GM19468 (cell line): ENCODE data around the gene KCNE5.
"Not testable (repeated sequence)": the region's sequence is repeated elsewhere in the genome, so short reads cannot be mapped to it uniquely, and the experiment has no call there.

Source experiments
- ATAC-seq: cut with Tn5 transposase; IDR thresholded peaks from one replicate; pipeline ENCODE4 v1.9.1; 2021; ENCODE audit warnings: mild to moderate bottlenecking, moderate library complexity, moderate number of reproducible peaks; ENCODE audit not compliant: unreplicated experiment; ENCODE audit errors: extremely low read depth

Gene KCNE5, protein sequence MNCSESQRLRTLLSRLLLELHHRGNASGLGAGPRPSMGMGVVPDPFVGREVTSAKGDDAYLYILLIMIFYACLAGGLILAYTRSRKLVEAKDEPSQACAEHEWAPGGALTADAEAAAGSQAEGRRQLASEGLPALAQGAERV

DNA sequence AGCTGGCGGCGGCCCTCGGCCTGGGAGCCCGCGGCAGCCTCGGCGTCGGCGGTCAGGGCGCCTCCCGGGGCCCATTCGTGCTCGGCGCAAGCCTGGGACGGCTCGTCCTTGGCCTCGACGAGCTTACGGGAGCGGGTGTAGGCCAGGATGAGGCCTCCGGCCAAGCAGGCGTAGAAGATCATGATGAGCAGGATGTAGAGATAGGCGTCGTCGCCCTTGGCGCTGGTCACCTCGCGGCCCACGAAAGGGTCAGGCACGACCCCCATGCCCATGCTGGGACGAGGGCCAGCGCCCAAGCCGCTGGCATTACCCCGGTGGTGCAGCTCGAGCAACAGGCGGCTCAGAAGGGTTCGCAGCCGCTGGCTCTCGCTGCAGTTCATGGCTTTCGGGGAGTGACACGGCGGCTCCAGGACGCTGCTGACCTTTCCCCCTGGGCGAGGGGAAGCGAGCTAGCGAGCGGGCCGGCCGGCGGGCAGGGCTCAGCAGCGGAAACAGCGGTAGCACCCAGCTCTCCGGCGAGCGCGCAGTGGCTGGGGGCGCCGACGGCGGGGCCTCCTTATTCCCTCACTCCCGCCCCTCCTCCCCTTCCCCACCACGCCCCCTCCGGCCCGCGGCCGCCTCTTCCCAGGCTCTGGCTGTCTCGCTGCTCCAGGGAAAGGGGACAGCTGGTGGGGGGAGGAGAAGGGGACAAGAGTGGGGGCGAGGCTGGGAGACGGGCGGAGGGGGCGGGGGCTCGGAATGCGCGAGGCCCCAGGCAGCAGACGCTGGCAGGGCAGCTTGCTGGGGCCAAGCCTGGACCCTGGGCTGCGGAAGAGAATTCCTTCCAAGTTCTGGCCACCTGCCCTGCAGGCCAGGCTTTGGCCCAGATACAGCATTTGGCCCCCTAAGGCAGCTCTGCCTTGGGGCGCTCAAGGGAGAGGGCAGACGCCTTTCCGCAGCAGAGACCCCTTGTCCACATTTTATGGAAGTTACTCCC lies at the start of gene KCNE5:
TSS of gene KCNE5 (minus strand) at position 532 of the 976 bp plus-strand sequence. CDS start at position 380, 152 bp downstream.
- ATAC-seq = no peak

DNA sequence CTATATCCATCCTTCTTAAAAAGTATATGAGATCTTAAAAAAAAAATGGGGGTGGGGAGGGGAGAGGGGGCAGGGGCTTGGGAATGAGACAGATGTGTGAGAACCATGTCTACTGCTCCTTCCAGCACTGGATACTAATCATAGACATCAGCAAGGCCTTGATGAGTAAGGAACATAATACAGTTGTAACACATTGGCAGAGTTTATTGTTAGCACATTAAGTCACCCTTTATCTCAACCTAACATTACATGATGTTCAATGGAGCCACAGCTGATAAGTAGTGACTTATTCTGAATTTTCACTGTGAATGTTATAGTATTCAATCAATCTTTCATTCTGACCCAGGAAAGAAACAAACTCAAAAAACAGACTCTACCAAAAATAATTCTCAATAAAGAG lies 47.3 kb upstream of the KCNE5 start:
- ATAC-seq = no peak

DNA sequence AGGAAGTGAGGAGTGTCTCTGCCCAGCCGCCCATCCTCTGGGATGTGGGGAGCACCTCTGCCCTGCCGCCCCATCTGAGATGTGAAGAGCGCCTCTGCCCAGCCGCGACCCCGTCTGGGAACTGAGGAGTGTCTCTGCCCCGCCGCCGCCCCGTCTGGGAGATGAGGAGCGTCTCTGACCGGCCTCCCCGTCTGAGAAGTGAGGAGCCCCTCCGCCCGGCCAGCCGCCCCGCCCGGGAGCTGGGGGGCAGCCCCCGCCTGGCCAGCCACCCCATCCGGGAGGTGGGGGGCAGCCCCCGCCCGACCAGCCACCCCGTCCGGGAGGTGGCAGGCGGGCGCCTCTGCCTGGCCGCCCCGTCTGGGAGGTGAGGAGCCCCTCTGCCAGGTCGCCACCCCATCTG lies 46.2 kb upstream of the KCNE5 start:
- ATAC-seq = not testable (repeated sequence)

DNA sequence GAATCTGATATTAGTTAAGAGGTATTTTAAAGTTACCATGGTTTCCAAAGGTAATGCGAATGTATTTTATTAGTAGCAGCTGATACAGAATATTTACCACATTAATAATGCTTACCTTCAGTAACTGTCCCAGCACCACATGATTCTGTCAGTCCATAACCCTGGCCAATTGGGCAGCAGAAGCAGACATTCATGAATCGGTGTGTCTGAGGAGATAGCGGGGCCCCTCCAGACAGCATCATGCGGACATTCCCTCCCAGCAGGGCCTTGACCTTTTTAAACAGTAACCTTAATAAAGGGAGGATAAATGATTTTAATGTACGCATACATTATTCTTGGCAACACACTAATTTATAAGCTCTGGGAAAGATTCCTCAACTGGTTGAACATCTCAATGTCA lies 43.0 kb upstream of the KCNE5 start:
- ATAC-seq = no peak

DNA sequence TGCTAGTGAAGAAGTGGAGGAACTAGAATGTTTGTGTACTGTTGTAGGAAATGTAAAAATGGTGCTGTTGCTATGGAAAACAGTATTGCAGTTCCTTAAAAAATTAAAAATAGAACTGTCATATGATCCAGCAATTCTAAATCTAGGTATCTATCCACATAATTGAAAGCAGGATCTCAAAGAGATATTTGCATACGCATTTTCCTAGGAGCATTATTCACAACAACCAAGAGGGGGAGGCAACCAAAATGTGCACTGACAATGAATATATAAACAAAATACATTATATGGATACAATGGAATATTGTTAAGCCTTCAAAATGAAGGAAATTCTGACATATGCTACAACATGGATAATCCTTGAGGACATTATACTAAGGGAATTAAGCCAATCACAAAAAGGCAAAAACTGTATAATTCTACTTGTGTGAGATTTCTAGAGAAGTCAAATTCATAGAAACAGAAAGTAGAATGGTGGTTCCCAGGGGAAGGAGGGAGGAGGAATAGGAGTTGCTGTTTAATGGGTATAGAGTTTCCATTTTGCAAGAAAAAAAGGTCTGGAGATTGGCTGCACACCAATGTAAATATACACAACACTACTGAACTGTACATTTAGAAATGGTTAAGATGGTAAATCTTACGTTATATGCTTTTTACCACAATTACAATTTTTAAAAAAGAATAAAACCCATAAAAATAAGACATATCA lies 35.6 kb upstream of the KCNE5 start:
- no peak for ATAC-seq

DNA sequence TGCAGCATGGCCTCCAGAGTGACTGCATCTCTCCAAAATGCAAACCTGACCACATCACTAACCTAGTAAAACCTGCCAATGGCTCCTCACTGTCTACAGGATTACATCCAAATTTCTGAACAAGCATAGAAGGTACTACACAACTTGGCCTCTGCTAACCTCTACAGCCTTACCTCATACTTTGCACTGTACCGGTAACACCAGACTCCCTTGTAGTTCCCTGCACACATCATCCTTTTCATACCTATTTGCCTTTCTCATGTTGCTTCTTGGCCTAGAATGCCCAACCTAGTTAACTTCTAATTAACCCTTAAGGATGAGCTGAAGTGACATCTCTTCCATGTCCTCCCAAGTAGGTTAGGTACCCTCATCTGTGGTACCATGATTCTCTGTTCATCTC lies 33.4 kb upstream of the KCNE5 start:
- no peak for ATAC-seq

DNA sequence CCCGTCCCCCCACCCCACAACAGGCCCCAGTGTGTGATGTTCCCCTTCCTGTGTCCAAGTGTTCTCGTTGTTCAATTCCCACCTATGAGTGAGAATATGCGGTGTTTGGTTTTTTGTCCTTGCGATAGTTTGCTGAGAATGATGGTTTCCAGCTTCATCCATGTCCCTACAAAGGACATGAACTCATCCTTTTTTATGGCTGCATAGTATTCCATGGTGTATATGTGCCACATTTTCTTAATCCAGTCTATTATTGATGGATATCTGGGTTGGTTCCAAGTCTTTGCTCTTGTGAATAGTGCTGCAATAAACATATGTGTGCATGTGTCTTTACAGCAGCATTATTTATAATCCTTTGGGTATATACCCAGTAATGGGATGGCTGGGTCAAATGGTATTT lies 32.4 kb upstream of the KCNE5 start:
- ATAC-seq = not testable (repeated sequence)

DNA sequence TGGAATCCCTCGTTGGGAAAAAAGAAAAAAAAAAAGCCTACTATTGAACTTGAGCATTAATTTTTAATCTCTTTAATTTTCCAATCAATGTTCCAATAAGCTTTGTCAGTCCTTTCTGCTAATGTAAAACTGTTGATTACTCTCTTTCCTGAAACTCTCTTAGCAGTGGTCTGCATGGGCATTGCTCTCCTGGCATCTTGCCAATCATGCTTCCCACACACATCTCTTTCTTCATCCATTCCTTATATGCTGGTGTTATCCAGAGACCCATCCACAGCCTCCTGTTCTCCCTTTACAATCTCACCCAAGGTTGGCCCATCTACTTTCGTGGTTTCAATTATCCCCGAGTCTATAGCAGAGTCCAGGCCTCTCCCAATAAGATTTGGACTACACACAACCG lies 31.8 kb upstream of the KCNE5 start:
- no peak for ATAC-seq

DNA sequence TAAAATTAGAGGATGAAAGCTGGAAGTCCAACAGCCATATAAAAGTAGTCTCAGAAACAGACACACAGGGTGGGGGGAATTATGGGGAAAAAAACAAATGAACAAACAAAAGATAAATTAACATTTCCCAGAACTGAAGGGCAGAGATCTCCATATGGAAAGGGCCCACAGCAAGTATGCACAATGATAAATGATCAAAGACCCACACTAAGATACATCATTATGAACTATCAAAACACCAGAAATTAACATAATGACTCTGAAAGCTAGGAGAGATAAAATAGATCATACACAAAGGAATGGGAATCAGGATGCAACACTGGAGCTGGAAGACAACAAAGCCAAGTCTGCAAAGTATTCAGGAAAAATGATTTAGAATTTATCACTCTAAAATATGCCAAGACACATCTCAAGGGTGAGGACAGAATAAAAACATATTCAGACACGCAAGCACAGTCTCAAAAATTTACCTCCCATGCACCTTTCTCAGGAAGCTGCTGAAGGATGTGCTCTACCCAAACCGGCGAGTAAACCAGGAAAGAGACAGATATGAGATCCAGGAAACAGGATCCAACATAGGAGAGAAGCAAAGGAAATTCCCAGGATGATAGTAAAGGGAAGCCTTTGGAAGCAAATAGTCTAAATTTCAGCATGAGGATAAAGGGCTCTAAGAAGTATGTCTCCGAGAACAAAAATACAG lies 30.7 kb upstream of the KCNE5 start:
- ATAC-seq = no peak

DNA sequence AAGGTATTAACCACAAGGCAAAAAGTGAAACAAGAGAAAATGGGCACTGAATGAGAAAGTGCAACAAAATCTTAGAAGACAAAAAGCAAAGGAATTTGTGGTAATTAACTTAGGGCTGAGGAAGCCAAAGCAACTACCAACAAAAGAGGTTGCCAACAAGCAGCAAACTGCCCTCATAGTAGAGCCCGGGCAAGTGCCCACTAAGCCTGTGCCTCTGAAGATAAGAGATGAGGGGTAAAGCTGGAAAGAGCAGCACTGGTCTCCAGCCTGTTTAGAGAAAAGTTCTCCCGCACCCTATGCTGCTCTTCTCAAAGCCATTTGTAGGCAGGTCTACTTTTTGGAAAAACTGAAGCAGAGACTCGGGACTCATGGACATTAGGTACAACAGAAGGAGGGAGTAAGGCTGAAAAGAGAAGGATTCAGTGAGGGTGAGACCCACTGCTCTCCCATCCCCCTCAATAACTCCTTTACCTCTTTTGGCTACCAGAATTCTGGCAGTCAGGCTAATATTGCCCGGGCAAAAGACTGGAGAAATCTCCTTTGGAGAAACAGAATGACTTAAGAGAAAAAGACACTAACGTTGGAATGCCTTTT lies 29.6 kb upstream of the KCNE5 start:
- no peak for ATAC-seq

DNA sequence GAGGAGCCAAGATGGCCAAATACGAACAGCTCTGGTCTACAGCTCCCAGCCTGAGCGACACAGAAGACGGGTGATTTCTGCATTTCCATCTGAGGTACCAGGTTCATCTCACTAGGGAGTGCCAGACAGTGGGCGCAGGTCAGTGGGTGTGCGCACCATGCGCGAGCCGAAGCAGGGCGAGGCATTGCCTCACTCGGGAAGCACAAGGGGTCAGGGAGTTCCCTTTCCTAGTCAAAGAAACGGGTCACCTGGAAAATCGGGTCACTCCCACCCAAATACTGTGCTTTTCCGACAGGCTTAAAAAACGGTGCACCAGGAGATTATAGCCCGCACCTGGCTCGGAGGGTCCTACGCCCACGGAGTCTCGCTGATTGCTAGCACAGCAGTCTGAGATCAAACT lies 19.7 kb upstream of the KCNE5 start:
- ATAC-seq = not testable (repeated sequence)

DNA sequence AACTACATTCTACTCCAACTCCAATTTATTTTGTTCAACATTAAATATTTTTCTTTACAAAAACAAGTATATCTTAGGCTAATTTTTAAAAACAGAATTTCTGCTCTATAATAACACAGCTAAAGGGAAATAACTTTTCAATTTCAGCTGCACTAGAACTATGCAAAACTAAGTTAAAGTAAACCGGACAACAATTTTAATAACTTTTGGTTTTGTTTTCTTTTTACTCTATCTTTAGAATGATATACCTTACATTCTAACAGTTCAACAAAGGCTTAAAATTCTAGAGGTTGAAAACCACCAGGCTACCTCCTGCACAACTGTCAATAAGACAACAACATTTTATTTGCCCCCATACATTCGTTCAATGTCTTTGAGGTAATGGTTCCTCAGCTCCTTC lies 18.7 kb upstream of the KCNE5 start:
- ATAC-seq = no peak

DNA sequence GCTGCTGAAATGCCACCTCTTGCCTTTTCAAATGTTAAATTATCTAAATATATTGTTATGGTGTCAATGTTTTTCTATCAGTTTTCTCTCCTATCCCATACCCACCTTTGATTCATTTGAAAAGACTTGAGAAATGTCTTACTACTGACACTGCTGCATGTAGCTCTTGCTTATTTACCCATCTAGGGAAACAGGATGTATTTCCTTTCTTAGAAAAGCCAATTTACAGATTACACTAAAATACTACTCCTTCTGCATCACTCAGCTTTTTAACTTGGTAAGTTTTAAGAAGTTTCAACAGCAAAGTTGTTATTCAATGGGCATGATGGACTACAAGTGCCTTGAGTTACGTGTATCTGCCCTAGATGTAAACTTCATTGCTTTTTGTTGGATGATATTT lies 13.2 kb upstream of the KCNE5 start:
- no peak for ATAC-seq

DNA sequence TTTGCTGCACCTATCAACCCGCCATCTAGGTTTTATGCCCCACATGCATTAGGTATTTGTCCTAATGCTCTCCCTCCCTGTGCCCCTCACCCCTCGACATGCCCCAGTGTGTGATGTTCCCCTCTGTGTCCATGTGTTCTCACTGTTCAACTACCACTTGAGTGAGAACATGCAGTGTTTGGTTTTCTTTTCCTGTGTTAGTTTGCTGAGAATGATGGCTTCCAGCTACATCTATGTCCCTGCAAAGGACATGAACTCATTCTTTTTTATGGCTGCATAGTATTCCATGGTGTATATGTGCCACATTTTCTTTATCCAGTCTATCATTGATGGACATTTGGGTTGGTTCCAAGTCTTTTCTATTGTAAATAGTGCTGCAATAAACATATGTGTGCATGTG lies 12.5 kb upstream of the KCNE5 start:
- not testable (repeated sequence) for ATAC-seq

DNA sequence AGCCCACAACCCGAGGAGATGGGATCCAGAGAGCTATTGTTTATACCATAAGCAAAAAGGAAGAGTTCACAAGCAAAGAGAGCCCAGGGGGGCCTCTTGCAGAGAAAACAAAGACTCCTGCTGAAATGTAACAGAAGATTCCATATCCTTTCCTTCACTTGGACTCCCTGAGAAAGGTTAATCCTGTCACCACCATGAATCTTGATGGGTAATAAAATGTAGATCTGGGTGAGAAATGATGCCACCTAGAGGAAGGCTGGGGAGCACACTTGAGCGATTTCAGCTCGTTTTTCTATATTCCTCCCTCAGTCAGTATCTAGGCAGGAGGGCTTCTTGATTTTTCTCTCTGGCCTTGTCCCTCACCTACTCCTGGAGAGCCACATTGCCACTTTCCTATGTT lies 10.2 kb upstream of the KCNE5 start:
- no peak for ATAC-seq

DNA sequence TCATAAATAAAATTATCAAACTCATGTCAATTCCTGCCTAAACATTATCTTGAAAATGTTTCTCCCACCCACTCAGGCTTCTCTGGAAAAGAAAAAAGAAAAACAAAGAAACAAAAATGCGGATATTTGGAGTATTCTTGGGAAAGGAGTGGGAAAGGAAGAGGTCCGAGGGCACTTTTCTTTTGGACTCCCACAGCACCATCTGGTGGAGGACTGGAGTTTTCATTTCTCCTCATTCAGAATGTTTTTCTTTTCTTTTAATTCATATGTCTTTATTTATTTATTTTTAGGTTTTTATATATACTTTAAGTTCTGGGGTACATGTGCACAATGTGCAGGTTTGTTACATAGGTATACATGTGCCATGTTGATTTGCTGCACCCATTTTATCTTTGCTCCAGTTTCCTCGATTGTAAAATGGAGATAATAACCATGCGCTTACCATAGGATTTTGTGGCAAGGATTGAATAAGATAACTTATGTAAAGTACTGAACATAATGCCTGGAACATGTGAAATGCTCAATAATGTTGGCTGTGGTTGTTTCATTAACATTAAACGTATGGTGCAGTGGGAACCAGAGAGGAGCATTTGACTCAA lies 8.0 kb upstream of the KCNE5 start:
- ATAC-seq = no peak

DNA sequence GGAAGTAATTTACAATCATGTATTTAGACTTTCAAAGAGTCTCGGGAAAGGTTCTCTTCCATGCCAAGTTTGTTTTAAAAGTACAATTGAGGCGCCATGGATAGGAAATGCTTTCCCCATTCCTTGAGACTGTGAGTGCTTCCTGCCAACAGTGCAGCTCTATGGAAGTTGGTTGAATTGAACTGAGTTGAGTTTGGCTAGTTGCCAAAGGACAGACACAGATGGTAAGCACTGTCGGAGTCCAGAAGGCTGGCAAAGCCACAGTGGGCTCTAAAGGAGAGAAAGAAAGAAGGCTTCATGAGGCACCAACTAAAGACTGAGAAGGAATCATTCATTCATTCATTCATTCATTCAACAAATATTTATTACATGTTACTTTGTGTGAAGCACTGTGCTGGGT lies 4.3 kb upstream of the KCNE5 start:
- no peak for ATAC-seq

DNA sequence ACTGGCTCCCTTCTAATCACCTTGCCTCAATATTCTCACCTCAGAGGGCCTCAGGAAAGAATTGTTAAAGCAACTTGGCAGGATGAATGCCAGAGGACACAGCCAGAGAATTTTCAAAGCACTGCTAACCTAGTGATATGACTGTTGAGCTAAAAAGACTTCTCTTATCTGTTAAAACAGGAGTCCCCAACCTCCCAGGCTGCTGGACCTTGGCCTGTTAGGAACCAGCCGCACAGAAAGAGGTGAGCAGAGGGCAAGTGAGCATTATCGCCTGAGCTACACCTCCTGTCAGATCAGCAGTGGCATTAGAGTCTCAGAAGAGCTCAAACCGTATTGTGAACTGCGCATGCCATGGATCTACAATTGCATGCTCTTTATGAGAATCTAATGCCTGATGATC lies 1.7 kb upstream of the KCNE5 start:
- no peak for ATAC-seq

DNA sequence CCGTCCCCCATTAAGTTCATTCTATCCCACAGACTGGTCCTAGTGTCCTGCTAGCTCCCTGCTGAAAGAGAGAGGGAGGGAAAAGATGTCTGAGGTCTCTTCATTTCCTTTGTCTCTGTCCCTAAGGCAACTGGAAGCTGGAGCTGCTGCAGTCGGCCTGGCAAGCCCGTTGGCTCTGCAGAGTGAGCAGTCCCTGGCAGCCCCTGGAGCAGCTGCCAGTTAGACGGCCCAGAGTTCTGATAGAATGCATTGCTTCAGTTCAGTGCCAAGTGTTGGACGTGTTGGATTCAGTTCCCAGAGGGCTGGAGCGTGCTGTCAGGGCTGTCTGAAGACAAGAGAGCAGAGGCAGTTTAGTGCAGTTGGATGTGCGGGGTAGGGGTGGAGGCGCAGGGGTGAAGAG lies 975 bp downstream of the KCNE5 start:
- ATAC-seq = no peak

DNA sequence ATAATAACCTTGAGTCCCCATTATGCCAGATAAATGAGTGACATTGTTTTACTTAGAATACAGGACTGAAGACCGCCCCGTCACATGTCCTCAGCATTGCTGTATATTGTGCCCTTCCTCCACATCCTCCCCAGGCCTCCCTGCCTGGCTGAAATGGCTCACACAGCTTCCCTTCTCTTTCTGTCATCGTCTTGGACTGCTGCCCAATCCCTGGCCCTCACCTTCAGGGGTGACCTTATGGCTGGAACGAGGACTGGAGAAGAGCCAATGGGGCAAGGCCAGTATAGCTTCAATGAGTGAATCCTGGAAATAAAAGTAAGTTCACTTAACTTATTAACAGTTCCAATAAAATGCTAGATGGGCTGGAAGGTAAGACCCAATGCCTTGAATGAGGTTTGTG lies 2.7 kb downstream of the KCNE5 start:
- ATAC-seq = no peak
